Measurements from ENCODE around the gene UPF2. TPM values are rescaled to one million over a fixed set of nuclear protein-coding genes. Genes with fewer than 3 reads are reported as not detected.
"Not testable (repeated sequence)": the region's sequence is repeated elsewhere in the genome, so short reads cannot be mapped to it uniquely, and the experiment has no call there.

Gene UPF2
- total RNA-seq, 1 donor from 2014 or later, result 16.1 TPM

- TF ChIP-seq CTCF (IDR thresholded peaks at IDR 0.05; ENCODE audit: insufficient read depth, low read length, severe bottlenecking), result no peak
- H3K4me3 ChIP-seq (ENCODE audit: low read depth, low read length), result no peak overlapping the region
- H3K27me3 ChIP-seq (ENCODE audit: control insufficient read depth, insufficient read depth, low read length), result no peaks in the 10 kb centered on the region
- FAIRE-seq, result no peak
- peaks cover 3% of the 10 kb centered on the region for H3K36me3 ChIP-seq (ENCODE audit: control insufficient read depth, insufficient read depth, low read length)
- DNase-seq (ENCODE audit: low read depth), result peak; percentile 78
Observed at GRCh38 chr10:11975795-11976194, 66.8 kb downstream of the UPF2 start.

- H3K36me3 ChIP-seq (ENCODE audit: control insufficient read depth, insufficient read depth, low read length); H3K4me3 ChIP-seq (ENCODE audit: low read depth, low read length); DNase-seq (ENCODE audit: low read depth); FAIRE-seq; H3K27me3 ChIP-seq (ENCODE audit: control insufficient read depth, insufficient read depth, low read length): not testable (repeated sequence)
Observed at GRCh38 chr10:11972523-11972922, 70.1 kb downstream of the UPF2 start.

- no peak for FAIRE-seq
- DNase-seq (ENCODE audit: low read depth), result no peak
- TF ChIP-seq CTCF (IDR thresholded peaks at IDR 0.05; ENCODE audit: insufficient read depth, low read length, severe bottlenecking), result no peak
- no peak overlapping the region for H3K4me3 ChIP-seq (ENCODE audit: low read depth, low read length)
- H3K27me3 ChIP-seq (ENCODE audit: control insufficient read depth, insufficient read depth, low read length), result no peaks in the 10 kb centered on the region
- peaks cover 2% of the 10 kb centered on the region for H3K36me3 ChIP-seq (ENCODE audit: control insufficient read depth, insufficient read depth, low read length)
Observed at GRCh38 chr10:11962176-11962575, 80.4 kb downstream of the UPF2 start.

GRCh38 chr10:11961771-11962170 lies 80.8 kb downstream of the UPF2 start:
- FAIRE-seq (no peak), DNase-seq (ENCODE audit: low read depth) (no peak)
- no peaks in the 10 kb centered on the region for H3K27me3 ChIP-seq (ENCODE audit: control insufficient read depth, insufficient read depth, low read length)
- TF ChIP-seq CTCF (IDR thresholded peaks at IDR 0.05; ENCODE audit: insufficient read depth, low read length, severe bottlenecking), result no peak
- no peak overlapping the region for H3K4me3 ChIP-seq (ENCODE audit: low read depth, low read length)
- H3K36me3 ChIP-seq (ENCODE audit: control insufficient read depth, insufficient read depth, low read length), result peaks cover 2% of the 10 kb centered on the region

GRCh38 chr10:11959966-11960365 lies 82.6 kb downstream of the UPF2 start:
- Histone ChIP-seq H3K4me3 (ENCODE audit: low read depth, low read length) (no peak overlapping the region), H3K36me3 (ENCODE audit: control insufficient read depth, insufficient read depth, low read length) (peaks cover 2% of the 10 kb centered on the region), H3K27me3 (ENCODE audit: control insufficient read depth, insufficient read depth, low read length) (no peaks in the 10 kb centered on the region)
- TF ChIP-seq CTCF (IDR thresholded peaks at IDR 0.05; ENCODE audit: insufficient read depth, low read length, severe bottlenecking), result no peak
- FAIRE-seq, result no peak
- no peak for DNase-seq (ENCODE audit: low read depth)

GRCh38 chr10:11958956-11959355 lies 83.7 kb downstream of the UPF2 start:
- H3K36me3 ChIP-seq (ENCODE audit: control insufficient read depth, insufficient read depth, low read length), result peaks cover 2% of the 10 kb centered on the region
- H3K27me3 ChIP-seq (ENCODE audit: control insufficient read depth, insufficient read depth, low read length), result no peaks in the 10 kb centered on the region
- FAIRE-seq, result no peak
- DNase-seq (ENCODE audit: low read depth), result no peak
- TF ChIP-seq CTCF (IDR thresholded peaks at IDR 0.05; ENCODE audit: insufficient read depth, low read length, severe bottlenecking), result no peak
- H3K4me3 ChIP-seq (ENCODE audit: low read depth, low read length), result no peak overlapping the region
